Endothelial cell of umbilical vein (primary cell): ENCODE results near the gene USP47. TPM values are rescaled to one million over a fixed set of nuclear protein-coding genes. Genes with fewer than 3 reads are reported as not detected.

Source experiments
- BruUV-seq: library from RNA; stranded (reverse); fragments of 400-500 nt; replicated peaks from 2 replicates; lab custom pipeline; 2021; lab: Mats Ljungman, UMichigan
- CTCF ChIA-PET: fragments of 300-600, 350-600 bp; sonication (Branson Sonifier 250); formaldehyde crosslinking; loops from one replicate; lab custom pipeline; 2021; ENCODE audit warnings: antibody characterized with exemption, inconsistent platforms; lab: Charles Lee
- POLR2A ChIA-PET: fragments of 300-600, 350-600 bp; sonication (Branson Sonifier 250); formaldehyde crosslinking; loops from one replicate; lab custom pipeline; 2021; ENCODE audit warnings: antibody characterized with exemption, inconsistent platforms; lab: Charles Lee
- DNase-seq: peaks from one replicate; pipeline ENCODE4 v3.0.0-alpha.2; 2011; ENCODE audit warnings: low read depth, low spot score
- FAIRE-seq: peaks from 2 replicates; lab custom pipeline; 2011; peaks lifted over from hg19 to GRCh38; lab: Jason Lieb, UNC
- H2AFZ ChIP-seq: 2 replicates; pipeline ENCODE4 v1.6.0; 2012; ENCODE audit warnings: low read depth, low read length, control low read depth, inconsistent platforms
- H3K27ac ChIP-seq: 2 replicates; pipeline ENCODE4 v1.5.1; 2011; ENCODE audit warnings: low read depth, mild to moderate bottlenecking, control low read depth, low read length, moderate library complexity; ENCODE audit not compliant: insufficient read depth
- H3K27me3 ChIP-seq, 2 experiments: 2 replicates each; pipeline versions ENCODE4 v1.6.0 to v1.6.1; 2011; ENCODE audit warnings: low read length in 2 of 2, mixed read lengths in 1 of 2; ENCODE audit not compliant: control insufficient read depth in 2 of 2, insufficient read depth in 2 of 2
- H3K36me3 ChIP-seq, 2 experiments: 2 replicates in 1 of 2; 3 replicates in 1 of 2; pipeline ENCODE4 v1.5.1; 2011; ENCODE audit warnings: low read length in 2 of 2, mild to moderate bottlenecking in 1 of 2, moderate library complexity in 1 of 2; ENCODE audit not compliant: control insufficient read depth in 2 of 2, insufficient read depth in 2 of 2; ENCODE audit errors: extremely low read depth in 1 of 2
- H3K4me1 ChIP-seq: 3 replicates; pipeline ENCODE4 v1.5.1; 2011; ENCODE audit warnings: mild to moderate bottlenecking, low read length; ENCODE audit not compliant: control insufficient read depth, insufficient read depth; ENCODE audit errors: extremely low read depth
- H3K4me2 ChIP-seq: 2 replicates; pipeline ENCODE4 v1.6.1; 2011; ENCODE audit warnings: low read length, control low read depth, mixed read lengths; ENCODE audit not compliant: insufficient read depth
- H3K4me3 ChIP-seq, 3 experiments: fragments of 200-600 bp in 1 of 3; sonication (generic), shearing (Covaris generic) in 1 of 3; replicated peaks in 1 of 3; 2 replicates each; pipeline ENCODE4 v1.5.1; 2011 to 2016; ENCODE audit warnings: control low read depth in 3 of 3, low read length in 3 of 3, mild to moderate bottlenecking in 2 of 3, inconsistent platforms in 1 of 3, low read depth in 1 of 3, moderate library complexity in 1 of 3; ENCODE audit not compliant: insufficient read depth in 1 of 3
- H3K79me2 ChIP-seq: 2 replicates; pipeline ENCODE4 v1.6.0; 2012; ENCODE audit warnings: low read length, inconsistent platforms; ENCODE audit not compliant: control insufficient read depth, insufficient read depth
- H3K9ac ChIP-seq: replicated peaks from 2 replicates; pipeline ENCODE3; 2011; ENCODE audit warnings: low read length, control low read depth; ENCODE audit not compliant: insufficient read depth; ENCODE audit errors: extremely low read depth
- H3K9me1 ChIP-seq: replicated peaks from 3 replicates; pipeline ENCODE4 v1.6.0; 2011; ENCODE audit warnings: mild to moderate bottlenecking, low read length; ENCODE audit not compliant: control insufficient read depth, insufficient read depth; ENCODE audit errors: extremely low read depth
- H3K9me3 ChIP-seq: replicated peaks from 2 replicates; pipeline ENCODE4 v1.5.1; 2012; ENCODE audit warnings: low read length, inconsistent platforms; ENCODE audit not compliant: control insufficient read depth, insufficient read depth
- H4K20me1 ChIP-seq: replicated peaks from 2 replicates; pipeline ENCODE3; 2011; ENCODE audit warnings: mild to moderate bottlenecking, low read length; ENCODE audit not compliant: control insufficient read depth, insufficient read depth; ENCODE audit errors: extremely low read depth
- CTCF ChIP-seq, 2 donors: IDR thresholded peaks; 1 replicate in 1 of 2; 2 replicates in 1 of 2; pipeline ENCODE4 v1.5.1; 2011; ENCODE audit warnings: low read length in 2 of 2, mild to moderate bottlenecking in 2 of 2, moderate library complexity in 2 of 2, control low read depth in 1 of 2, inconsistent platforms in 1 of 2, low read depth in 1 of 2; ENCODE audit not compliant: insufficient read depth in 1 of 2; ENCODE audit errors: extremely low read depth in 1 of 2
- EZH2 ChIP-seq: IDR thresholded peaks from 2 replicates; pipeline ENCODE4 v1.6.1; 2012; ENCODE audit warnings: borderline replicate concordance, low read depth, mild to moderate bottlenecking, moderate library complexity, low read length, inconsistent platforms; ENCODE audit not compliant: severe bottlenecking
- FOS ChIP-seq: IDR thresholded peaks from 2 replicates; pipeline ENCODE4 v1.6.1; 2011; ENCODE audit warnings: mild to moderate bottlenecking, low read length, moderate library complexity, borderline replicate concordance; ENCODE audit not compliant: insufficient read depth
- GATA2 ChIP-seq: IDR thresholded peaks from 2 replicates; pipeline ENCODE4 v1.7.0; 2011; ENCODE audit warnings: low read depth, mild to moderate bottlenecking, moderate library complexity, mixed read lengths, low read length; ENCODE audit not compliant: insufficient read length, insufficient read depth
- JUN ChIP-seq: IDR thresholded peaks from 2 replicates; pipeline ENCODE4 v1.6.1; 2011; ENCODE audit warnings: borderline replicate concordance, low read depth; ENCODE audit not compliant: insufficient read length, insufficient read depth
- MYC ChIP-seq: IDR thresholded peaks from one replicate; pipeline ENCODE4 v1.6.1; 2011; ENCODE audit warnings: mild to moderate bottlenecking, low read depth, low read length
- POLR2A ChIP-seq: IDR thresholded peaks from 2 replicates; pipeline ENCODE4 v1.6.1; 2012; ENCODE audit warnings: low read depth, mild to moderate bottlenecking, control low read depth, low read length
- POLR2AphosphoS5 ChIP-seq: IDR thresholded peaks from 2 replicates; pipeline ENCODE4 v1.6.1; 2012; ENCODE audit warnings: low read depth, mild to moderate bottlenecking, control low read depth, low read length, moderate library complexity; ENCODE audit not compliant: insufficient read depth
- dilution Hi-C: fragments of 300-500 bp; cut with MboI; formaldehyde crosslinking; loops from one replicate; pipeline ENCODE4 v1.15.0; 2019; ENCODE audit warnings: low sequenced_read_pairs; ENCODE audit not compliant: extremely low pct_ligation_motif_present
- intact Hi-C: fragments of 100-400 bp; cut with micrococcal nuclease; formaldehyde crosslinking; loops from one replicate; pipeline ENCODE4 v1.10.0; 2022
- polyA plus RNA-seq, 4 experiments: library from polyadenylated mRNA; depleted of rRNA in 3 of 4; stranded (reverse) in 3 of 4; unstranded in 1 of 4; fragments of >200 nt; gene quantifications; 2 replicates each; pipeline versions ENCODE4 v1.2.1 to v1.2.3, GENCODE V29; 2011 to 2012; ENCODE audit warnings: missing spikeins in 1 of 4
- total RNA-seq: library from RNA; stranded (reverse); gene quantifications from 2 replicates; pipeline ENCODE4 v1.2.3, GENCODE V29; 2021
- TF ChIP-seq, protein P1 (sequence below): IDR thresholded peaks from 2 replicates; pipeline ENCODE4 v1.6.1; 2011; ENCODE audit not compliant: insufficient read depth, insufficient read length

Gene USP47
- total and polyA plus RNA-seq, 2 donors (not counting 3 experiments of a cell fraction or from before 2014, with no cell fraction given), result 7.8 to 38.0 TPM

GRCh38 chr11:11843642-11844041, 1.9 kb downstream of the USP47 start:
- ChIA-PET POLR2A (no interaction called here), CTCF (interaction anchor here (0.9 to 3.0 kb wide), 9 partner anchors 9 to 1050 kb away, joined by 3 to 11 read pairs (median 3); no protein-coding TSS in a partner anchor)
- TF ChIP-seq, protein P1, sequence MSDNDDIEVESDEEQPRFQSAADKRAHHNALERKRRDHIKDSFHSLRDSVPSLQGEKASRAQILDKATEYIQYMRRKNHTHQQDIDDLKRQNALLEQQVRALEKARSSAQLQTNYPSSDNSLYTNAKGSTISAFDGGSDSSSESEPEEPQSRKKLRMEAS, result no peak
- no peak for TF ChIP-seq FOS
- no peak for TF ChIP-seq CTCF (IDR thresholded peaks at IDR 0.05; ENCODE audit: extremely low read depth in 1 of 2, insufficient read depth in 1 of 2, low read depth in 1 of 2, low read length in 2 of 2)
- no peak for TF ChIP-seq POLR2A
- no peak for TF ChIP-seq JUN
- TF ChIP-seq MYC, result no peak
- no peak for TF ChIP-seq EZH2
- TF ChIP-seq POLR2AphosphoS5, result no peak
- TF ChIP-seq GATA2, result no peak
- peak overlapping the region; percentile 95 for H3K27ac ChIP-seq
- intact Hi-C loops, result loop anchor here (2.0 to 5.0 kb wide), 4 partner anchors 17 to 911 kb away; no protein-coding TSS in a partner anchor
- DNase-seq (peak; percentile 17), FAIRE-seq (no peak)
- H3K4me1 ChIP-seq, result peaks cover 22% of the 10 kb centered on the region
- dilution Hi-C loops, result no loop called here
- peaks cover 66% of the 10 kb centered on the region for H3K79me2 ChIP-seq
- no peaks in the 10 kb centered on the region for H3K27me3 ChIP-seq
- peak overlapping the region; percentile 96 for H3K9ac ChIP-seq
- peak overlapping the region; percentile 95 for H3K4me2 ChIP-seq
- no peaks in the 10 kb centered on the region for H3K9me1 ChIP-seq
- no peaks in the 10 kb centered on the region for H3K36me3 ChIP-seq
- H3K4me3 ChIP-seq, result peak overlapping the region; percentile 81 to 97 (median 86)
- no peaks in the 10 kb centered on the region for H4K20me1 ChIP-seq
- no peak overlapping the region for H2AFZ ChIP-seq
- no peaks in the 10 kb centered on the region for H3K9me3 ChIP-seq
- no TSS peak for BruUV-seq
